CD14-positive monocyte (primary cell): ENCODE measurements around the gene RHOT2. TPM values are rescaled to one million over a fixed set of nuclear protein-coding genes. Genes with fewer than 3 reads are reported as not detected.

Experiments used
- DNase-seq, 3 donors: peaks; one replicate each; pipeline ENCODE4 v3.0.0-alpha.2; 2011 to 2022
- H2AFZ ChIP-seq: 2 replicates; pipeline ENCODE4 v1.6.0; 2012; ENCODE audit warnings: mild to moderate bottlenecking, low read depth, low read length, inconsistent platforms; ENCODE audit not compliant: insufficient read depth, poor library complexity, severe bottlenecking
- H3K27ac ChIP-seq, 2 donors: 1 replicate in 1 of 2; 2 replicates in 1 of 2; pipeline ENCODE4 v1.5.1; 2012 to 2013; ENCODE audit warnings: low read length in 2 of 2, control low read depth in 1 of 2, inconsistent platforms in 1 of 2, low read depth in 1 of 2, mild to moderate bottlenecking in 1 of 2
- H3K27me3 ChIP-seq, 2 donors: one replicate each; pipeline versions ENCODE4 v1.6.0 to v1.6.1; 2011 to 2013; ENCODE audit warnings: low read length in 2 of 2; ENCODE audit not compliant: control insufficient read depth in 2 of 2, insufficient read depth in 2 of 2
- H3K36me3 ChIP-seq, 2 donors: replicated peaks in 1 of 2; 1 replicate in 1 of 2; 2 replicates in 1 of 2; pipeline versions ENCODE4 v1.5.1 to v1.6.1; 2012 to 2013; ENCODE audit warnings: low read length in 2 of 2, control low read depth in 1 of 2, inconsistent platforms in 1 of 2, mild to moderate bottlenecking in 1 of 2; ENCODE audit not compliant: insufficient read depth in 2 of 2, control insufficient read depth in 1 of 2
- H3K4me1 ChIP-seq, 2 donors: 1 replicate in 1 of 2; 2 replicates in 1 of 2; pipeline versions ENCODE4 v1.5.1 to v1.6.1; 2012 to 2013; ENCODE audit warnings: low read length in 2 of 2, control low read depth in 1 of 2, inconsistent platforms in 1 of 2, mild to moderate bottlenecking in 1 of 2, moderate library complexity in 1 of 2; ENCODE audit not compliant: insufficient read depth in 2 of 2, control insufficient read depth in 1 of 2
- H3K4me2 ChIP-seq: replicated peaks from 2 replicates; pipeline ENCODE3; 2012; ENCODE audit warnings: low read length, moderate library complexity, mild to moderate bottlenecking; ENCODE audit not compliant: poor library complexity, severe bottlenecking; ENCODE audit errors: extremely low read depth
- H3K4me3 ChIP-seq, 3 experiments: fragments of 200-600 bp in 1 of 3; sonication (generic) in 1 of 3; replicated peaks in 1 of 3; 1 replicate in 2 of 3; 2 replicates in 1 of 3; pipeline ENCODE4 v1.5.1; 2011 to 2013; ENCODE audit warnings: low read length in 3 of 3, mild to moderate bottlenecking in 3 of 3, control low read depth in 2 of 3, low read depth in 2 of 3, inconsistent platforms in 1 of 3, moderate library complexity in 1 of 3
- H3K79me2 ChIP-seq: 2 replicates; pipeline ENCODE4 v1.6.0; 2012; ENCODE audit warnings: mild to moderate bottlenecking, control low read depth, inconsistent platforms, low read length, moderate library complexity; ENCODE audit not compliant: insufficient read depth
- H3K9ac ChIP-seq: 2 replicates; pipeline ENCODE4 v1.6.0; 2017; ENCODE audit warnings: low read length, mild to moderate bottlenecking; ENCODE audit not compliant: insufficient read depth, poor library complexity, severe bottlenecking
- H3K9me3 ChIP-seq, 2 donors: replicated peaks in 1 of 2; 1 replicate in 1 of 2; 2 replicates in 1 of 2; pipeline versions ENCODE4 v1.5.1 to v1.6.1; 2012 to 2013; ENCODE audit warnings: low read length in 2 of 2, control low read depth in 1 of 2; ENCODE audit not compliant: control insufficient read depth in 1 of 2, insufficient read depth in 1 of 2
- H4K20me1 ChIP-seq: 2 replicates; pipeline ENCODE4 v1.6.0; 2012; ENCODE audit warnings: mild to moderate bottlenecking, low read length, control low read depth, moderate library complexity; ENCODE audit not compliant: insufficient read depth
- H3K27ac Mint-ChIP-seq, 7 donors: one replicate each; pipeline ENCODE4 v1.8.0; 2020; ENCODE audit warnings: mild to moderate bottlenecking in 7 of 7, mixed read lengths in 7 of 7, moderate library complexity in 6 of 7, inconsistent platforms in 2 of 7
- H3K27me3 Mint-ChIP-seq, 3 donors: one replicate each; pipeline ENCODE4 v1.8.0; 2021 to 2022; ENCODE audit warnings: low read depth in 3 of 3, mild to moderate bottlenecking in 3 of 3, mixed read lengths in 3 of 3, moderate library complexity in 3 of 3, inconsistent platforms in 1 of 3
- H3K36me3 Mint-ChIP-seq, 2 donors: one replicate each; pipeline ENCODE4 v1.8.0; 2020; ENCODE audit warnings: mixed read lengths in 2 of 2, inconsistent platforms in 1 of 2, mild to moderate bottlenecking in 1 of 2
- H3K4me1 Mint-ChIP-seq: one replicate; pipeline ENCODE4 v1.8.0; 2020; ENCODE audit warnings: mild to moderate bottlenecking, mixed read lengths
- H3K4me3 Mint-ChIP-seq, 2 donors: one replicate each; pipeline ENCODE4 v1.8.0; 2020; ENCODE audit warnings: mild to moderate bottlenecking in 2 of 2, mixed read lengths in 2 of 2, moderate library complexity in 1 of 2
- H3K9me3 Mint-ChIP-seq, 7 donors: one replicate each; pipeline ENCODE4 v1.8.0; 2020 to 2022; ENCODE audit warnings: mixed read lengths in 7 of 7, mild to moderate bottlenecking in 6 of 7, moderate library complexity in 6 of 7, inconsistent platforms in 2 of 7
- WGBS: methylation state at CpG from one replicate; pipeline ENCODE4 v1.1.5; 2013; ENCODE audit warnings: missing lambda C conversion rate; ENCODE audit not compliant: insufficient coverage; 5-methylcytosine and 5-hydroxymethylcytosine counted together
- intact Hi-C, 2 donors: fragments of 100-400 bp; cut with micrococcal nuclease; formaldehyde crosslinking; loops; one replicate each; pipeline versions ENCODE4 v1.15.0 to v1.15.1; 2023
- polyA plus RNA-seq, 3 donors: library from polyadenylated mRNA; depleted of rRNA in 1 of 3; unstranded in 2 of 3; stranded (reverse) in 1 of 3; fragments of 300-500 nt in 2 of 3; fragments of >200 nt in 1 of 3; fragmentation: Illumina TruSeq in 2 of 3; gene quantifications; 1 replicate in 2 of 3; 2 replicates in 1 of 3; pipeline ENCODE4 v1.2.3, GENCODE V29; 2012 to 2021
- TF ChIP-seq, protein P1 (sequence below): fragments of 200-600 bp; IDR thresholded peaks from one replicate; pipeline ENCODE4 v1.8.0; 2022; ENCODE audit warnings: antibody characterized with exemption, mild to moderate bottlenecking

RHOT2 gene
- polyA plus RNA-seq, 3 donors: 25.4 to 276 (median 26.3) TPM

DNA sequence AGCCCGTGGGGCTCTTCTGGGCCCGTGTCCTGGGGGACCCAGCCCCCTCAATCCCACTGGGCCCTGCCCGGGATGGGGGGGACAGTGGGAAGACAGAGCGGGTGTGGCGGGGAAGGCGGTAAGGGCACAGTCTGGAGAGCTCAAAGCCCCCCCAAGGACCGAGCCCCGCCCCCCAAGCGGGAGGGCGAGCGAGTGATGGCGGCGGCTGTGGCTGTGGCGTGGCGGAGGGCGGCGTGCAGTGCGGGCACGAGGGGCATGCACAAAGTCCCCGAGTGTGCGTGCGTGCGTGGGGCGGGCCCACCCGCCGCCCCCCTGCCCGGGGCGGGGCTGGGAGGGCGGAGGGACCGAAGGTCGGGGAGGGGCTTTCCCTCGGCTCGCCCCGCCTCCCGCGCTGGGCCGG, 25.8 kb downstream of the RHOT2 start:
- peaks cover 4 to 5% of the 10 kb centered on the region in 2 donors for H3K36me3 Mint-ChIP-seq
- H3K27ac Mint-ChIP-seq: no peak overlapping the region
- DNase-seq: no peak
- WGBS: 4% methylated on average over 31 of the region's 37 CpGs
- Histone ChIP-seq H3K4me3 (no peak overlapping the region), H3K79me2 (no peaks in the 10 kb centered on the region), H3K4me2 (peak overlapping the region; percentile 76), H3K9me3 (peaks cover 0 to 4% of the 10 kb centered on the region in 2 donors), H3K9ac (no peak overlapping the region), H3K27me3 (peaks cover 20 to 54% of the 10 kb centered on the region in 2 donors), H4K20me1 (peaks cover 3% of the 10 kb centered on the region), H3K4me1 (peaks cover 31 to 42% of the 10 kb centered on the region in 2 donors), H2AFZ (no peak overlapping the region), H3K27ac (no peak overlapping the region), H3K36me3 (no peaks in the 10 kb centered on the region)
- H3K27me3 Mint-ChIP-seq: peaks cover 57 to 77% (median 69%) of the 10 kb centered on the region in 3 donors
- H3K4me3 Mint-ChIP-seq: peak overlapping the region in 1 of 2 donors; percentile 75
- intact Hi-C loops: no loop called here
- peaks cover 6 to 32% (median 8%) of the 10 kb centered on the region in 7 donors for H3K9me3 Mint-ChIP-seq
- TF ChIP-seq, protein P1, sequence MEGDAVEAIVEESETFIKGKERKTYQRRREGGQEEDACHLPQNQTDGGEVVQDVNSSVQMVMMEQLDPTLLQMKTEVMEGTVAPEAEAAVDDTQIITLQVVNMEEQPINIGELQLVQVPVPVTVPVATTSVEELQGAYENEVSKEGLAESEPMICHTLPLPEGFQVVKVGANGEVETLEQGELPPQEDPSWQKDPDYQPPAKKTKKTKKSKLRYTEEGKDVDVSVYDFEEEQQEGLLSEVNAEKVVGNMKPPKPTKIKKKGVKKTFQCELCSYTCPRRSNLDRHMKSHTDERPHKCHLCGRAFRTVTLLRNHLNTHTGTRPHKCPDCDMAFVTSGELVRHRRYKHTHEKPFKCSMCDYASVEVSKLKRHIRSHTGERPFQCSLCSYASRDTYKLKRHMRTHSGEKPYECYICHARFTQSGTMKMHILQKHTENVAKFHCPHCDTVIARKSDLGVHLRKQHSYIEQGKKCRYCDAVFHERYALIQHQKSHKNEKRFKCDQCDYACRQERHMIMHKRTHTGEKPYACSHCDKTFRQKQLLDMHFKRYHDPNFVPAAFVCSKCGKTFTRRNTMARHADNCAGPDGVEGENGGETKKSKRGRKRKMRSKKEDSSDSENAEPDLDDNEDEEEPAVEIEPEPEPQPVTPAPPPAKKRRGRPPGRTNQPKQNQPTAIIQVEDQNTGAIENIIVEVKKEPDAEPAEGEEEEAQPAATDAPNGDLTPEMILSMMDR: no peak
- peaks cover 22% of the 10 kb centered on the region for H3K4me1 Mint-ChIP-seq

DNA sequence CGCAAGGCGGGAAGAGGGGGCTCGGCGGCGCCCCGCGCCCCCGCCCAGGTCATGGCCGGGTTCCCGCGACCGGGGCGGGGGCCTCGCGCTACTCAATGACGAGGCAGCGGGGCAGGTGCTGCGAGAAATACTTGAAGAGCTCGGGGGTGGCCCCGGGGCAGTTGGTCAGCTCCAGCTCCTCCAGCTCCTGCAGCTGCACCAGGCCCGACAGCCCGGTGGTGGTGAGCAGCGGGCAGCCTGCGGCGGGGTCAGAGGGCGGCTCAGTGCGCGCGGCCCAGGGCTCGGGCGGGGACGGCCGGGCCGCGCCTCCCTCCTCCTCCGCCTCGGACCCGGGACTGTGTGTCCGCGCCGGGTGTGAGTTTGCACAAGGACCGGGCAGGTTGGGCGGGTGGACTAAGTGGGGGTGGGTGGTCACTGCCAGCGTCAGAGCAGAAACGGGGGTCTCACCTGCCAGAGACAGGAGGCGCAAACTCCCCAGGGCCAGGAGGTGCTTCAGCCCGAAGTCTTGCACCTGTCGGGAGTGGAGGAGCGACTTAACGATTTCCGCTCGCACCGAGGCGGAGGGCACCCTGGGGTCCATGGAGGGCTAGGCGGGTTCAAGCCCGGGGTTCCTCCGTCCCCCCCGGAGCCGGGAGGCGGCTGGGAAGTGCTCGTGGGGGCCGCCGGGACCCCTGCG, 26.4 kb downstream of the RHOT2 start:
- H3K4me2 ChIP-seq: peak overlapping the region; percentile 76
- no peaks in the 10 kb centered on the region for H3K79me2 ChIP-seq
- peaks cover 57 to 83% (median 74%) of the 10 kb centered on the region in 3 donors for H3K27me3 Mint-ChIP-seq
- DNase-seq: no peak
- H3K9me3 Mint-ChIP-seq: peaks cover 6 to 32% (median 8%) of the 10 kb centered on the region in 7 donors
- H3K9me3 ChIP-seq: peaks cover 0 to 4% of the 10 kb centered on the region in 2 donors
- peaks cover 18% of the 10 kb centered on the region for H3K4me1 Mint-ChIP-seq
- peak overlapping the region; percentile 51 to 84 for H3K4me3 Mint-ChIP-seq
- no peak overlapping the region for H2AFZ ChIP-seq
- no peaks in the 10 kb centered on the region for H4K20me1 ChIP-seq
- 2% methylated on average over 47 of the region's 64 CpGs for WGBS
- no peak overlapping the region for H3K4me3 ChIP-seq
- intact Hi-C loops: no loop called here
- TF ChIP-seq, protein P1: no peak
- peaks cover 26 to 36% of the 10 kb centered on the region in 2 donors for H3K4me1 ChIP-seq
- no peaks in the 10 kb centered on the region for H3K36me3 ChIP-seq
- H3K27ac ChIP-seq: no peak overlapping the region
- H3K36me3 Mint-ChIP-seq: peaks cover 4 to 5% of the 10 kb centered on the region in 2 donors
- H3K27ac Mint-ChIP-seq: no peak overlapping the region
- H3K27me3 ChIP-seq: peaks cover 20 to 59% of the 10 kb centered on the region in 2 donors
- no peak overlapping the region for H3K9ac ChIP-seq
